HepG2 (cell line): Measurements from ENCODE around the gene MSH4. TPM values are rescaled to one million over a fixed set of nuclear protein-coding genes. Genes with fewer than 3 reads are reported as not detected.
"Not testable (repeated sequence)": the region's sequence is repeated elsewhere in the genome, so short reads cannot be mapped to it uniquely, and the experiment has no call there.

Experiments
- ATAC-seq: fragments of 200-7000 bp; cut with Tn5 transposase; 3 replicates; pipeline ENCODE4 v1.9.1; 2020; ENCODE audit warnings: mild to moderate bottlenecking, moderate library complexity
- BruUV-seq: library from RNA; stranded (reverse); fragments of 400-500 nt; replicated peaks from 2 replicates; lab custom pipeline; 2021; lab: Mats Ljungman, UMichigan
- CTCF ChIA-PET: fragments of 300-600 bp; formaldehyde crosslinking; extraction: SDS; loops from one replicate; lab custom pipeline; 2021; ENCODE audit warnings: low total read pairs, inconsistent platforms, low intra/inter-chr PET ratio; lab: Yijun Ruan, JAX
- POLR2A ChIA-PET: fragments of 350-600 bp; sonication (Branson Sonifier 250); formaldehyde crosslinking; loops from one replicate; lab custom pipeline; 2020; ENCODE audit warnings: antibody characterized with exemption, inconsistent platforms; lab: Yijun Ruan, JAX
- DNase-seq: peaks from one replicate; pipeline ENCODE4 v3.0.0-alpha.2; 2015; ENCODE audit warnings: low spot score
- FAIRE-seq: peaks from 3 replicates; lab custom pipeline; 2011; peaks lifted over from hg19 to GRCh38; lab: Jason Lieb, UNC
- H2AFZ ChIP-seq: one replicate; pipeline ENCODE4 v1.6.1; 2011; ENCODE audit warnings: low read length, inconsistent platforms
- H3K27ac ChIP-seq: fragments of 300-600 bp; 3 replicates; pipeline ENCODE4 v1.8.0; 2011; ENCODE audit warnings: mixed run types, mild to moderate bottlenecking, mixed read lengths, low read length, inconsistent platforms; ENCODE audit not compliant: insufficient read depth; ENCODE audit errors: extremely low read length
- H3K27me3 ChIP-seq, 2 experiments: fragments of 200-600 bp in 1 of 2; 2 replicates in 1 of 2; 3 replicates in 1 of 2; pipeline versions ENCODE4 v1.6.0 to v1.8.0; 2011; ENCODE audit warnings: low read length in 2 of 2, mild to moderate bottlenecking in 2 of 2, moderate library complexity in 2 of 2, inconsistent platforms in 1 of 2; ENCODE audit not compliant: insufficient read depth in 2 of 2, control insufficient read depth in 1 of 2
- H3K36me3 ChIP-seq, 2 experiments: fragments of 200-600 bp in 1 of 2; replicated peaks in 1 of 2; 2 replicates in 1 of 2; 3 replicates in 1 of 2; pipeline versions ENCODE4 v1.5.1 to v1.8.0; 2011; ENCODE audit warnings: low read length in 2 of 2, inconsistent platforms in 1 of 2; ENCODE audit not compliant: insufficient read depth in 2 of 2, control insufficient read depth in 1 of 2
- H3K4me1 ChIP-seq: 2 replicates; pipeline ENCODE4 v1.5.1; 2012; ENCODE audit warnings: low read length, inconsistent platforms; ENCODE audit not compliant: insufficient read depth
- H3K4me2 ChIP-seq: 2 replicates; pipeline ENCODE4 v1.6.0; 2011; ENCODE audit warnings: low read depth, low read length, inconsistent platforms
- H3K4me3 ChIP-seq, 3 experiments: fragments of 200-600 bp in 1 of 3; sonication (generic), shearing (Covaris generic) in 1 of 3; replicated peaks in 1 of 3; 2 replicates each; pipeline ENCODE4 v1.5.1; 2011 to 2016; ENCODE audit warnings: low read length in 3 of 3, inconsistent platforms in 2 of 3, low read depth in 2 of 3, mild to moderate bottlenecking in 2 of 3, control low read depth in 1 of 3, mixed read lengths in 1 of 3; ENCODE audit not compliant: insufficient read depth in 1 of 3
- H3K79me2 ChIP-seq: one replicate; pipeline ENCODE4 v1.6.1; 2011; ENCODE audit warnings: low read length, inconsistent platforms; ENCODE audit not compliant: insufficient read depth
- H3K9ac ChIP-seq: 2 replicates; pipeline ENCODE4 v1.6.0; 2011; ENCODE audit warnings: mild to moderate bottlenecking, low read depth, low read length, inconsistent platforms; ENCODE audit not compliant: insufficient read depth
- H3K9me3 ChIP-seq: 2 replicates; pipeline ENCODE4 v1.5.1; 2012; ENCODE audit warnings: mild to moderate bottlenecking, low read length
- H4K20me1 ChIP-seq: 2 replicates; pipeline ENCODE4 v1.6.0; 2011; ENCODE audit warnings: inconsistent platforms, mild to moderate bottlenecking, low read length, moderate library complexity; ENCODE audit not compliant: insufficient read depth
- KLF11 ChIP-seq: IDR thresholded peaks from 2 replicates; pipeline ENCODE4 v1.6.1; 2016; ENCODE audit warnings: missing compliant biosample characterization
- NR1H2 ChIP-seq: sonication (generic); formaldehyde crosslinking; IDR thresholded peaks from 2 replicates; pipeline ENCODE4 v1.8.1; 2022; ENCODE audit warnings: low read depth, missing genetic modification reagents, borderline replicate concordance
- SRSF4 ChIP-seq: fragments of 200-400 bp; formaldehyde crosslinking; IDR thresholded peaks from one replicate; pipeline ENCODE4 v1.6.1; 2018; ENCODE audit warnings: mild to moderate bottlenecking, low read depth, low read length, moderate library complexity; ENCODE audit not compliant: poor library complexity, severe bottlenecking
- TOE1 ChIP-seq: sonication (generic); formaldehyde crosslinking; IDR thresholded peaks from 2 replicates; pipeline ENCODE4 v1.4.0; 2020; ENCODE audit warnings: mild to moderate bottlenecking, missing genetic modification reagents
- ZNF121 ChIP-seq: sonication (generic); formaldehyde crosslinking; IDR thresholded peaks from 2 replicates; pipeline ENCODE4 v1.5.0; 2020; ENCODE audit warnings: mild to moderate bottlenecking, missing genetic modification reagents
- ZNF552 ChIP-seq: sonication (generic); formaldehyde crosslinking; IDR thresholded peaks from 2 replicates; pipeline ENCODE4 v1.9.0; 2022; ENCODE audit warnings: missing genetic modification reagents, mild to moderate bottlenecking, borderline replicate concordance
- ZNF670 ChIP-seq: sonication (generic); formaldehyde crosslinking; IDR thresholded peaks from 2 replicates; pipeline ENCODE4 v1.8.0; 2022; ENCODE audit warnings: mild to moderate bottlenecking, missing genetic modification reagents, borderline replicate concordance
- ZNF792 ChIP-seq: IDR thresholded peaks from 2 replicates; pipeline ENCODE4 v1.6.1; 2016
- WGBS: methylation state at CpG from one replicate; pipeline ENCODE4 v1.1.6; 2017; ENCODE audit warnings: low lambda C conversion rate; 5-methylcytosine and 5-hydroxymethylcytosine counted together
- in situ Hi-C: cut with HindIII; loops from 2 replicates; pipeline ENCODE4 v1.10.0; 2017; ENCODE audit warnings: low pct_unique_long_range_greater_than_20kb; ENCODE audit not compliant: extremely low pct_ligation_motif_present
- intact Hi-C: fragments of 100-400 bp; cut with micrococcal nuclease; formaldehyde crosslinking; loops from one replicate; pipeline ENCODE4 v1.10.0; 2022; ENCODE audit not compliant: unreplicated experiment
- polyA plus RNA-seq, 8 experiments: library from polyadenylated mRNA; depleted of rRNA in 3 of 8; stranded (reverse) in 7 of 8; unstranded in 1 of 8; fragments of >200 nt; fragmentation: Illumina TruSeq in 4 of 8; extraction: Trizol in 4 of 8; gene quantifications; 2 replicates each; pipeline versions ENCODE4 v1.2.1 to v1.2.3, GENCODE V29; 2011 to 2016; ENCODE audit warnings: low read depth in 4 of 8, missing spikeins in 1 of 8, mixed read lengths in 1 of 8; ENCODE audit not compliant: insufficient read depth in 1 of 8
- total RNA-seq, 5 experiments: library from RNA; depleted of rRNA; stranded (reverse); fragments of >200 nt; fragmentation: Illumina TruSeq; extraction: Trizol; gene quantifications; 2 replicates each; pipeline ENCODE4 v1.2.3, GENCODE V29; 2016; ENCODE audit warnings: low read depth in 1 of 5
- TF ChIP-seq, protein P1 (sequence below): sonication (generic); formaldehyde crosslinking; IDR thresholded peaks from 2 replicates; pipeline ENCODE4 v1.4.0; 2020; ENCODE audit warnings: missing genetic modification reagents
- TF ChIP-seq, protein P2 (sequence below): sonication (generic); formaldehyde crosslinking; IDR thresholded peaks from 2 replicates; pipeline ENCODE4 v1.4.0; 2020; ENCODE audit warnings: missing genetic modification reagents
- TF ChIP-seq, protein P3 (sequence below): sonication (generic); formaldehyde crosslinking; IDR thresholded peaks from 2 replicates; pipeline ENCODE4 v1.5.0; 2020; ENCODE audit warnings: missing genetic modification reagents, mild to moderate bottlenecking, borderline replicate concordance

MSH4 gene
- total and polyA plus RNA-seq, 2 of the 13 experiments (the other 11 are each of a cell fraction or from before 2014, with no cell fraction given): 0.01 to 0.09 TPM

DNA sequence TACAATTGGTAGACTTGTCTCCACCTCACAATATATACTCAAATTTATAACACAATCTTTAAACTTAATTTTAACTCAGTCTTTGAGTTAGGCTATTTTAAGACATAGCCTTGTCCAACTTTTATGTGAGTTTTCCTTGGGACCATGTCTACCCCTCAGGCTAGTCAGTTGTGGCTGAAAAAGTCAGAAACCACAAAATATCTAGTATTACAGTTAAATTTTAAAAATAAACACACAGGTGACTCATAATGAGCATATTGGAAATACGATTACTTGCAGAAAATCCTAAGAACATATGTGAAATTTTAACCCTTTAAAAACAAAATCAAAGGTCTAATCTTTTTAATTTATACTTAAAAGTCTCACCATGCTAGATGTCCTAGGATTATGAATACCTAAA is 140.4 kb downstream of the MSH4 start:
- Histone ChIP-seq H3K36me3 (no peaks in the 10 kb centered on the region), H2AFZ (no peak overlapping the region), H3K79me2 (no peaks in the 10 kb centered on the region), H3K9me3 (no peaks in the 10 kb centered on the region), H3K27ac (no peak overlapping the region), H3K9ac (no peak overlapping the region), H3K4me3 (no peak overlapping the region), H3K4me1 (no peaks in the 10 kb centered on the region), H4K20me1 (no peaks in the 10 kb centered on the region), H3K27me3 (no peaks in the 10 kb centered on the region), H3K4me2 (no peak overlapping the region)
- ChIA-PET POLR2A (no interaction called here), CTCF (no interaction called here)
- ATAC-seq (no peak), DNase-seq (no peak), FAIRE-seq (no peak)
- in situ Hi-C loops: no loop called here
- no peak for TF ChIP-seq ZNF670
- no peak for TF ChIP-seq ZNF552 (CRISPR knock-in tag)
- no peak for TF ChIP-seq KLF11 (CRISPR knock-in tag)
- no peak for TF ChIP-seq NR1H2 (CRISPR knock-in tag)
- TF ChIP-seq, protein P1, sequence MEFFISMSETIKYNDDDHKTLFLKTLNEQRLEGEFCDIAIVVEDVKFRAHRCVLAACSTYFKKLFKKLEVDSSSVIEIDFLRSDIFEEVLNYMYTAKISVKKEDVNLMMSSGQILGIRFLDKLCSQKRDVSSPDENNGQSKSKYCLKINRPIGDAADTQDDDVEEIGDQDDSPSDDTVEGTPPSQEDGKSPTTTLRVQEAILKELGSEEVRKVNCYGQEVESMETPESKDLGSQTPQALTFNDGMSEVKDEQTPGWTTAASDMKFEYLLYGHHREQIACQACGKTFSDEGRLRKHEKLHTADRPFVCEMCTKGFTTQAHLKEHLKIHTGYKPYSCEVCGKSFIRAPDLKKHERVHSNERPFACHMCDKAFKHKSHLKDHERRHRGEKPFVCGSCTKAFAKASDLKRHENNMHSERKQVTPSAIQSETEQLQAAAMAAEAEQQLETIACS (CRISPR knock-in tag): no peak
- no peak for TF ChIP-seq ZNF792
- TF ChIP-seq, protein P2, sequence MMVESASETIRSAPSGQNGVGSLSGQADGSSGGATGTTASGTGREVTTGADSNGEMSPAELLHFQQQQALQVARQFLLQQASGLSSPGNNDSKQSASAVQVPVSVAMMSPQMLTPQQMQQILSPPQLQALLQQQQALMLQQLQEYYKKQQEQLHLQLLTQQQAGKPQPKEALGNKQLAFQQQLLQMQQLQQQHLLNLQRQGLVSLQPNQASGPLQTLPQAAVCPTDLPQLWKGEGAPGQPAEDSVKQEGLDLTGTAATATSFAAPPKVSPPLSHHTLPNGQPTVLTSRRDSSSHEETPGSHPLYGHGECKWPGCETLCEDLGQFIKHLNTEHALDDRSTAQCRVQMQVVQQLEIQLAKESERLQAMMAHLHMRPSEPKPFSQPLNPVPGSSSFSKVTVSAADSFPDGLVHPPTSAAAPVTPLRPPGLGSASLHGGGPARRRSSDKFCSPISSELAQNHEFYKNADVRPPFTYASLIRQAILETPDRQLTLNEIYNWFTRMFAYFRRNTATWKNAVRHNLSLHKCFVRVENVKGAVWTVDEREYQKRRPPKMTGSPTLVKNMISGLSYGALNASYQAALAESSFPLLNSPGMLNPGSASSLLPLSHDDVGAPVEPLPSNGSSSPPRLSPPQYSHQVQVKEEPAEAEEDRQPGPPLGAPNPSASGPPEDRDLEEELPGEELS (CRISPR knock-in tag): no peak
- TF ChIP-seq, protein P3, sequence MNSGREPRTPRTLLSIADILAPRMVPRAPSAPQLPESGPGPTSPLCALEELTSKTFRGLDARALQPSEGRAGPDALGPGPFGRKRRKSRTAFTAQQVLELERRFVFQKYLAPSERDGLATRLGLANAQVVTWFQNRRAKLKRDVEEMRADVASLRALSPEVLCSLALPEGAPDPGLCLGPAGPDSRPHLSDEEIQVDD: no peak
- no peak for TF ChIP-seq TOE1 (CRISPR knock-in tag)
- TF ChIP-seq SRSF4: no peak
- no peak for TF ChIP-seq ZNF121 (CRISPR knock-in tag)
- intact Hi-C loops: no loop called here
- no TSS peak for BruUV-seq
- 0% methylated on average over 1 of the region's 1 CpG for WGBS

DNA sequence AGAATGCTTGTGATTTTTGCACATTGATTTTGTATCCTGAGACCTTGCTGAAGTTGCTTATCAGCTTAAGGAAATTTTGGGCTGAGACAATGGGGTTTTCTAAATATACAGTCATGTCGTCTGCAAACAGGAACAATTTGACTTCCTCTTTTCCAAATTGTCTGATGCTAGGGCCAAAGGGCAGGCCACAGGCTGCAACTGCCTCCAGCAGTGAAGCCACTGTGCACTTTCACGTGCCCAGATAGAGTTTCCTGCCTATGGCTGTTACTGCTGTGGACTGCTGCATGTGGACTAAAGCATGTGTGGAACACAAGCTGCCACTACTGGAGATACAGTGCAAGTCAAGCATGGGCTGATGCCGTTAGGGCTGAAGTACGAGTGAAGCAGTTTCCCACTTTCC is 146.4 kb downstream of the MSH4 start:
- H3K4me3 ChIP-seq, CTCF ChIA-PET: not testable (repeated sequence)
- WGBS: 0% methylated on average over 2 of the region's 4 CpGs

More for the DNA sequence above, 146.4 kb downstream of the MSH4 start:
- ATAC-seq, H3K9ac ChIP-seq, H4K20me1 ChIP-seq, H3K27me3 ChIP-seq, BruUV-seq, DNase-seq, H3K9me3 ChIP-seq, H2AFZ ChIP-seq, POLR2A ChIA-PET, H3K27ac ChIP-seq, H3K79me2 ChIP-seq, H3K4me1 ChIP-seq, H3K4me2 ChIP-seq, H3K36me3 ChIP-seq, intact Hi-C loops, FAIRE-seq, in situ Hi-C loops: not testable (repeated sequence)
